Upper lobe of left lung (tissue), 4 donors: Measurements from ENCODE around the gene ATP1B3.

ENCODE experiments used
- CTCF ChIP-seq, 6 experiments: fragments of 450-650 bp in 4 of 6; fragments of 200-600 bp in 2 of 6; sonication (generic) in 2 of 6; IDR thresholded peaks; one replicate each; pipeline ENCODE4 v1.5.1; 2016 to 2019; ENCODE audit warnings: antibody characterized with exemption in 6 of 6
- EP300 ChIP-seq, 4 donors: sonication (generic); formaldehyde crosslinking; IDR thresholded peaks; one replicate each; pipeline ENCODE4 v1.5.1; 2017; ENCODE audit warnings: antibody characterized with exemption in 4 of 4, control low read depth in 2 of 4

- TF ChIP-seq EP300 (IDR thresholded peaks at IDR 0.05), result no peak
- TF ChIP-seq CTCF (IDR thresholded peaks at IDR 0.05), result no peak
Measured at GRCh38 chr3:141914311-141914710, 37.9 kb downstream of the ATP1B3 start.
